HepG2 (cell line): ENCODE data around the gene EIF4E. TPM values are rescaled to one million over a fixed set of nuclear protein-coding genes. Genes with fewer than 3 reads are reported as not detected.

Source experiments
- AKNA ChIP-seq: sonication (generic); formaldehyde crosslinking; IDR thresholded peaks from 2 replicates; pipeline ENCODE4 v1.4.0; 2020; ENCODE audit warnings: missing genetic modification reagents, borderline replicate concordance
- DR1 ChIP-seq: sonication (generic); formaldehyde crosslinking; IDR thresholded peaks from 2 replicates; pipeline ENCODE4 v1.8.0; 2021; ENCODE audit warnings: mild to moderate bottlenecking, missing genetic modification reagents, inconsistent platforms
- FOSL2 ChIP-seq: sonication (generic); formaldehyde crosslinking; IDR thresholded peaks from 2 replicates; pipeline ENCODE4 v1.4.0; 2020; ENCODE audit warnings: missing genetic modification reagents
- HIC2 ChIP-seq: sonication (generic); formaldehyde crosslinking; IDR thresholded peaks from 2 replicates; pipeline ENCODE4 v1.9.0; 2022; ENCODE audit warnings: low read depth, missing genetic modification reagents
- IKZF5 ChIP-seq: IDR thresholded peaks from 2 replicates; pipeline ENCODE4 v1.6.1; 2018; ENCODE audit warnings: missing genetic modification reagents, mild to moderate bottlenecking, missing compliant biosample characterization
- NFKBIZ ChIP-seq: IDR thresholded peaks from 2 replicates; pipeline ENCODE4 v1.6.1; 2018; ENCODE audit warnings: missing genetic modification reagents, missing compliant biosample characterization
- RXRB ChIP-seq: IDR thresholded peaks from 2 replicates; pipeline ENCODE4 v1.6.1; 2016; ENCODE audit warnings: borderline replicate concordance, missing genetic modification reagents, missing compliant biosample characterization
- SALL2 ChIP-seq: sonication (generic); formaldehyde crosslinking; IDR thresholded peaks from 2 replicates; pipeline ENCODE4 v1.8.1; 2023; ENCODE audit warnings: mild to moderate bottlenecking, missing genetic modification reagents, inconsistent platforms
- SRF ChIP-seq: IDR thresholded peaks from 2 replicates; pipeline ENCODE4 v1.6.1; 2011; ENCODE audit warnings: mild to moderate bottlenecking, low read depth, low read length, moderate library complexity
- UBTF ChIP-seq: sonication (generic); formaldehyde crosslinking; IDR thresholded peaks from 2 replicates; pipeline ENCODE4 v1.4.0; 2020; ENCODE audit warnings: mild to moderate bottlenecking, missing genetic modification reagents
- ZFP37 ChIP-seq: sonication (generic); formaldehyde crosslinking; IDR thresholded peaks from 2 replicates; pipeline ENCODE4 v1.4.0; 2020; ENCODE audit warnings: missing genetic modification reagents, borderline replicate concordance
- ZFP90 ChIP-seq: sonication (generic); formaldehyde crosslinking; IDR thresholded peaks from 2 replicates; pipeline ENCODE4 v1.8.0; 2022; ENCODE audit warnings: missing genetic modification reagents, mild to moderate bottlenecking, inconsistent platforms, borderline replicate concordance
- ZHX1 ChIP-seq: sonication (generic); formaldehyde crosslinking; IDR thresholded peaks from 2 replicates; pipeline ENCODE4 v1.8.1; 2022; ENCODE audit warnings: low read depth, mild to moderate bottlenecking, missing genetic modification reagents
- ZNF451 ChIP-seq: sonication (generic); formaldehyde crosslinking; IDR thresholded peaks from 2 replicates; pipeline ENCODE4 v1.5.0; 2020; ENCODE audit warnings: mild to moderate bottlenecking, missing genetic modification reagents
- polyA plus RNA-seq, 8 experiments: library from polyadenylated mRNA; depleted of rRNA in 3 of 8; stranded (reverse) in 7 of 8; unstranded in 1 of 8; fragments of >200 nt; fragmentation: Illumina TruSeq in 4 of 8; extraction: Trizol in 4 of 8; gene quantifications; 2 replicates each; pipeline versions ENCODE4 v1.2.1 to v1.2.3, GENCODE V29; 2011 to 2016; ENCODE audit warnings: low read depth in 4 of 8, missing spikeins in 1 of 8, mixed read lengths in 1 of 8; ENCODE audit not compliant: insufficient read depth in 1 of 8
- total RNA-seq, 5 experiments: library from RNA; depleted of rRNA; stranded (reverse); fragments of >200 nt; fragmentation: Illumina TruSeq; extraction: Trizol; gene quantifications; 2 replicates each; pipeline ENCODE4 v1.2.3, GENCODE V29; 2016; ENCODE audit warnings: low read depth in 1 of 5

EIF4E gene
- total and polyA plus RNA-seq, 2 of the 13 experiments (the other 11 are each of a cell fraction or from before 2014, with no cell fraction given) = 50.8 to 194 TPM

- no peak; the same call in 1 of the 2 replicates for TF ChIP-seq UBTF (CRISPR knock-in tag)
- TF ChIP-seq ZFP90 = 0 out of 2 replicates have a peak, but pooled peaks have one; percentile 2
- peak; percentile 15; the same call in 1 of the 2 replicates for TF ChIP-seq HIC2 (CRISPR knock-in tag)
- no peak for TF ChIP-seq AKNA (CRISPR knock-in tag)
- TF ChIP-seq RXRB (CRISPR knock-in tag) = no peak
- TF ChIP-seq SALL2 = no peak
- peak; percentile 19; the same call in 1 of the 2 replicates for TF ChIP-seq IKZF5
- TF ChIP-seq ZHX1 (CRISPR knock-in tag) = no peak
- TF ChIP-seq ZNF451 (CRISPR knock-in tag) = no peak
- TF ChIP-seq ZFP37 (CRISPR knock-in tag) = no peak
- TF ChIP-seq DR1 = no peak
- no peak for TF ChIP-seq SRF
- TF ChIP-seq FOSL2 = peak; percentile 67
- no peak for TF ChIP-seq NFKBIZ (CRISPR knock-in tag)
These were observed 671 bp upstream of the EIF4E start (continued) for GRCh38 chr4:98929341-98930267.
